HepG2 (cell line): Measurements from ENCODE around the gene PTCD3. TPM values are rescaled to one million over a fixed set of nuclear protein-coding genes. Genes with fewer than 3 reads are reported as not detected.
A peak's percentile ranks its signal among the peaks of the same experiment; 100 is the strongest.

Experiments
- ATF4 ChIP-seq, 2 experiments: fragments of 450-650 bp in 1 of 2; sonication (generic) in 1 of 2; formaldehyde crosslinking; IDR thresholded peaks; 2 replicates each; pipeline versions ENCODE4 v1.5.0 to v1.8.0; 2020 to 2022; ENCODE audit warnings: mild to moderate bottlenecking in 1 of 2, missing genetic modification reagents in 1 of 2
- ATM ChIP-seq: fragments of 450-650 bp; IDR thresholded peaks from 2 replicates; pipeline ENCODE4 v1.7.1; 2017; ENCODE audit warnings: mild to moderate bottlenecking, borderline replicate concordance
- CEBPZ ChIP-seq: IDR thresholded peaks from 2 replicates; pipeline ENCODE4 v1.6.1; 2012; ENCODE audit warnings: low read length, improper control_type of control experiment
- HMGXB3 ChIP-seq: sonication (generic); formaldehyde crosslinking; IDR thresholded peaks from 2 replicates; pipeline ENCODE4 v1.4.0; 2020; ENCODE audit warnings: missing genetic modification reagents, borderline replicate concordance
- MEIS2 ChIP-seq: sonication (generic); formaldehyde crosslinking; IDR thresholded peaks from 2 replicates; pipeline ENCODE4 v1.9.0; 2021; ENCODE audit warnings: mild to moderate bottlenecking, missing genetic modification reagents
- MYPOP ChIP-seq: sonication (generic); formaldehyde crosslinking; IDR thresholded peaks from 2 replicates; pipeline ENCODE4 v1.8.1; 2023; ENCODE audit warnings: mild to moderate bottlenecking, moderate library complexity, missing genetic modification reagents
- U2AF2 ChIP-seq: fragments of 200-400 bp; formaldehyde crosslinking; IDR thresholded peaks from 2 replicates; pipeline ENCODE4 v1.6.1; 2017; ENCODE audit warnings: low read depth, mild to moderate bottlenecking, low read length
- ZBTB38 ChIP-seq: sonication (generic); formaldehyde crosslinking; IDR thresholded peaks from 2 replicates; pipeline ENCODE4 v1.5.1; 2020; ENCODE audit warnings: mild to moderate bottlenecking, missing genetic modification reagents
- ZNF253 ChIP-seq: sonication (generic); formaldehyde crosslinking; IDR thresholded peaks from 2 replicates; pipeline ENCODE4 v1.8.0; 2022; ENCODE audit warnings: mild to moderate bottlenecking, missing genetic modification reagents, borderline replicate concordance
- ZNF274 ChIP-seq: sonication (generic); formaldehyde crosslinking; IDR thresholded peaks from 2 replicates; pipeline ENCODE4 v1.5.1; 2020; ENCODE audit warnings: mild to moderate bottlenecking, missing genetic modification reagents
- ZNF317 ChIP-seq: sonication (generic); formaldehyde crosslinking; IDR thresholded peaks from 2 replicates; pipeline ENCODE4 v1.5.0; 2020; ENCODE audit warnings: mild to moderate bottlenecking, missing genetic modification reagents
- ZNF687 ChIP-seq: sonication (generic); formaldehyde crosslinking; IDR thresholded peaks from 2 replicates; pipeline ENCODE4 v1.5.1; 2020; ENCODE audit warnings: mild to moderate bottlenecking, missing genetic modification reagents, moderate library complexity
- polyA plus RNA-seq, 8 experiments: library from polyadenylated mRNA; depleted of rRNA in 3 of 8; stranded (reverse) in 7 of 8; unstranded in 1 of 8; fragments of >200 nt; fragmentation: Illumina TruSeq in 4 of 8; extraction: Trizol in 4 of 8; gene quantifications; 2 replicates each; pipeline versions ENCODE4 v1.2.1 to v1.2.3, GENCODE V29; 2011 to 2016; ENCODE audit warnings: low read depth in 4 of 8, missing spikeins in 1 of 8, mixed read lengths in 1 of 8; ENCODE audit not compliant: insufficient read depth in 1 of 8
- total RNA-seq, 5 experiments: library from RNA; depleted of rRNA; stranded (reverse); fragments of >200 nt; fragmentation: Illumina TruSeq; extraction: Trizol; gene quantifications; 2 replicates each; pipeline ENCODE4 v1.2.3, GENCODE V29; 2016; ENCODE audit warnings: low read depth in 1 of 5

Gene PTCD3
- total and polyA plus RNA-seq, 2 of the 13 experiments (the other 11 are each of a cell fraction or from before 2014, with no cell fraction given) = 124 to 309 TPM

- TF ChIP-seq ATF4 (CRISPR knock-in tag; IDR thresholded peaks at IDR 0.05) (no peak; a peak in 1 of 4 replicates), HMGXB3 (peak; percentile 49; the same call in 1 of the 2 replicates), ZNF274 (peak; percentile 79; the same call in 1 of the 2 replicates), MEIS2 (CRISPR knock-in tag) (peak; percentile 59; the same call in 1 of the 2 replicates), ZNF253 (CRISPR knock-in tag) (no peak; the same call in 1 of the 2 replicates), MYPOP (CRISPR knock-in tag) (peak; percentile 26), ZNF687 (CRISPR knock-in tag) (peak; percentile 89), ZBTB38 (CRISPR knock-in tag) (0 out of 2 replicates have a peak, but pooled peaks have one; percentile 47), ZNF317 (CRISPR knock-in tag) (peak; percentile 8; the same call in 1 of the 2 replicates), CEBPZ (no peak), U2AF2 (0 out of 2 replicates have a peak, but pooled peaks have one; percentile 57), ATM (no peak)
Measured at GRCh38 chr2:86105969-86106945, at the start of gene PTCD3 (continued).
